Measurements from ENCODE around the gene FIGLA.

FIGLA gene

GRCh38 chr2:70789304-70790135 is 923 bp downstream of the FIGLA start:
- no peaks in the 10 kb centered on the region for H3K9me3 ChIP-seq (ENCODE audit: severe bottlenecking)
- H3K4me3 ChIP-seq (ENCODE audit: low read depth, low read length), result peak overlapping the region; percentile 30
- peak; percentile 93 for TF ChIP-seq CTCF (IDR thresholded peaks at IDR 0.05; ENCODE audit: low read depth, low read length)
- peak; percentile 88 for DNase-seq
- H3K27ac ChIP-seq, result no peak overlapping the region
- H3K27me3 ChIP-seq (ENCODE audit: insufficient read depth, low read depth, severe bottlenecking), result peaks cover 11% of the 10 kb centered on the region
- H3K36me3 ChIP-seq, result no peaks in the 10 kb centered on the region

GRCh38 chr2:70785137-70785911 is 5.1 kb downstream of the FIGLA start:
- no peaks in the 10 kb centered on the region for H3K36me3 ChIP-seq
- H3K27me3 ChIP-seq (ENCODE audit: insufficient read depth, low read depth, severe bottlenecking), result peaks cover 11% of the 10 kb centered on the region
- peak; percentile 81 for DNase-seq
- no peak overlapping the region for H3K4me3 ChIP-seq (ENCODE audit: low read depth, low read length)
- no peak overlapping the region for H3K27ac ChIP-seq
- H3K9me3 ChIP-seq (ENCODE audit: severe bottlenecking), result no peaks in the 10 kb centered on the region
- TF ChIP-seq CTCF (IDR thresholded peaks at IDR 0.05; ENCODE audit: low read depth, low read length), result peak; percentile 89

- DNase-seq, result no peak
- H3K27me3 ChIP-seq (ENCODE audit: insufficient read depth, low read depth, severe bottlenecking), result peaks cover 5% of the 10 kb centered on the region
- H3K9me3 ChIP-seq (ENCODE audit: severe bottlenecking), result no peaks in the 10 kb centered on the region
- no peaks in the 10 kb centered on the region for H3K36me3 ChIP-seq
- H3K4me3 ChIP-seq (ENCODE audit: low read depth, low read length), result no peak overlapping the region
- no peak for TF ChIP-seq CTCF (IDR thresholded peaks at IDR 0.05; ENCODE audit: low read depth, low read length)
- no peak overlapping the region for H3K27ac ChIP-seq
Observed at GRCh38 chr2:70784320-70784719, 6.1 kb downstream of the FIGLA start.

- TF ChIP-seq CTCF (IDR thresholded peaks at IDR 0.05; ENCODE audit: low read depth, low read length), result no peak
- Histone ChIP-seq H3K36me3 (no peaks in the 10 kb centered on the region), H3K9me3 (ENCODE audit: severe bottlenecking) (peaks cover 4% of the 10 kb centered on the region), H3K4me3 (ENCODE audit: low read depth, low read length) (no peak overlapping the region), H3K27me3 (ENCODE audit: insufficient read depth, low read depth, severe bottlenecking) (no peaks in the 10 kb centered on the region), H3K27ac (no peak overlapping the region)
- DNase-seq, result no peak
Observed at GRCh38 chr2:70779911-70780545, 10.4 kb downstream of the FIGLA start.

GRCh38 chr2:70779491-70779890 is 11.0 kb downstream of the FIGLA start:
- Histone ChIP-seq H3K27me3 (ENCODE audit: insufficient read depth, low read depth, severe bottlenecking) (no peaks in the 10 kb centered on the region), H3K36me3 (no peaks in the 10 kb centered on the region), H3K4me3 (ENCODE audit: low read depth, low read length) (no peak overlapping the region), H3K9me3 (ENCODE audit: severe bottlenecking) (peaks cover 4% of the 10 kb centered on the region), H3K27ac (no peak overlapping the region)
- TF ChIP-seq CTCF (IDR thresholded peaks at IDR 0.05; ENCODE audit: low read depth, low read length), result no peak
- no peak for DNase-seq

Data from WERI-Rb-1 (cell line).